ENCODE measurements around the gene GXYLT2. TPM values are rescaled to one million over a fixed set of nuclear protein-coding genes. Genes with fewer than 3 reads are reported as not detected.

The GXYLT2 gene, protein sequence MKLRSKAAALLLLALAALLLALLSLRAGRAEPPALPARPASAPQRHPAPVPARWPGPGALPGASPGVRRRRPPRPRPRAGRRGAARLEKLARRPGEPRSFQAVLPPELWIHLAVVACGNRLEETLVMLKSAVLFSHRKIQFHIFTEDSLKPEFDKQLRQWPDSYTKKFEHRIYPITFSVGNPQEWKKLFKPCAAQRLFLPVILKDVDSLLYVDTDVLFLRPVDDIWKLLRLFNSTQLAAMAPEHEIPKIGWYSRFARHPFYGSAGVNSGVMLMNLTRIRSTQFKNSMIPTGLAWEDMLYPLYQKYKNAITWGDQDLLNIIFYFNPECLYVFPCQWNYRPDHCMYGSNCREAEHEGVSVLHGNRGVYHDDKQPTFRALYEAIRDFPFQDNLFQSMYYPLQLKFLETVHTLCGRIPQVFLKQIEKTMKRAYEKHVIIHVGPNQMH
- total RNA-seq (2014; rRNA removed; shearing (Covaris generic)) = not detected in 2 replicates

DNA sequence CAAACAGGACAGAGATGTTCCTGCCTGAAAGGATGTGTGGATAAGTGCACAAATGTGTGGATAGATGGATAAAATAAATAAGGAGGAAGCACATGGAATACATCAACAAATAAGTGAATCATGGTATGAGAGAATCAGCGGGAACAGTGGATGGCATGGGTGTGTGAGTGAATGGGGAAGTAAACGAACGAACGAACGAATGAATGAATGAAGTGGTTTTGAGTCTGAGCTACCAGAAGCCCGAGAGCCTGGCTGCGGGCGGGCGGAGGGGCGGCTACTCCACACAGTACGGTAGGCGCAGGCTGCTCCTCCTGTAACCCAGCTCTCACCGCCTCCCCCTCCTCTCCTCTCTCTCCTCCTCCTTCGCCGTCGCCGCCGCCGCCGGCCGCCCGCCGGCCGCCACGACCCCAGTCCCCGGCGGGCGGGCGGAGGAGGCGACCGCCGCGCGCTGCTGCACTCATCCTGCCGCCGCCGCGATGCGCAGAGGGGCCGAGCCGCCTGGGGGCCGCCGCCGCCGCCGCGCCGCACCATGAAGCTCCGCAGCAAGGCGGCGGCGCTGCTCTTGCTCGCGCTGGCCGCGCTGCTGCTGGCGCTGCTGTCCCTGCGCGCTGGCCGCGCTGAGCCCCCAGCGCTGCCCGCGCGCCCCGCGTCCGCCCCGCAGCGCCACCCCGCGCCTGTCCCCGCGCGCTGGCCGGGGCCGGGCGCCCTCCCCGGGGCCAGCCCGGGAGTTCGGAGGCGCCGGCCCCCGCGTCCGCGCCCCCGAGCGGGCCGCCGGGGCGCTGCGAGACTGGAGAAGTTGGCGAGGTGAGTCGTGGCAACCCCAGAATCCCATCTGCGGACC is at the start of gene GXYLT2:
Gene GXYLT2 (plus strand): TSS at position 342 of the 841 bp plus-strand sequence. CDS start 188 bp downstream, at position 530.
- peak; percentile 5 for DNase-seq (ENCODE audit: low spot score)

DNA sequence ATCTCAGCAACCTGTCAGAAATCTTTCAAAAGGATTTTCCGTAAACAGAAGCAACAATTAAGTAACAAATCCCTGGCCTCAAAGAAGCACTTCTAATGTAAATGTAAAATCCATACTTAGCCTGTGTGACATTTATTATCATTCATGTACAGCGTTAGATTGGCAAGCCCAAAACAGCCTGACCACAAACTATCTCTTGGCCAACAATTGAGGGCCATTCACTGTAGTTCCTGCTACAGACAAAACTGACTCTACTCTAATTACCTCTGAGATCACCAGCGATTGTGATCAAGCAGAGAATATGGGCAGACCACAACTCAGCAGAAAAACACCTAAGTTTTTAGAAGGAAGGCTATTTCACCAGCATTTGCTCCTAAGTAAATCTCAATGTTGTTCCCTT is 48.8 kb upstream of the GXYLT2 start:
- no peak for DNase-seq (ENCODE audit: low spot score)

DNA sequence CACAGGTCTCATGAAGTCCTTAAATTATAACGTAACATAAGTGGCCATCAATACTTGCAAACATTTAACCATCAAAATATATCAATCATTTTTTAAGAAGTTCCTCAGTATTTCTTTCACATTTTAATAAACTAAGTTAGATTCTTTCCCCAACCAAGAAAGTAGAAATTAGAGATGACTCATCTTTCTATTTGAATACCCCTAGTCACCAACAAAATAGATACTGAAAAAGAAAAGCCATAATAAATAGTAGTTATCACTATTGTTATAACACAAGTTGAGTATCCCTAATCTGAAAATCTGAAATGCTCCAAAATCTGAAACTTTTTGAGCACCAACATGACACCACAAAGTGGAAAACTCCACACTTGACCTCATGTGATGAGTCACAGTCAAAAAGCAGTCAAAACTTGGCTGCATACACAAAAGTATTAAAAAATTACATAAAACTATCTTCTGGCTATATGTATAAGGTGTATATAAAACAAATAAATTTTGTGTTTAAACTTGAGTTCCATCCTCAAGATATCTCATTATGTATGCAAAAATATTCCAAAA is 43.3 kb upstream of the GXYLT2 start:
- DNase-seq (ENCODE audit: low spot score) = no peak

DNA sequence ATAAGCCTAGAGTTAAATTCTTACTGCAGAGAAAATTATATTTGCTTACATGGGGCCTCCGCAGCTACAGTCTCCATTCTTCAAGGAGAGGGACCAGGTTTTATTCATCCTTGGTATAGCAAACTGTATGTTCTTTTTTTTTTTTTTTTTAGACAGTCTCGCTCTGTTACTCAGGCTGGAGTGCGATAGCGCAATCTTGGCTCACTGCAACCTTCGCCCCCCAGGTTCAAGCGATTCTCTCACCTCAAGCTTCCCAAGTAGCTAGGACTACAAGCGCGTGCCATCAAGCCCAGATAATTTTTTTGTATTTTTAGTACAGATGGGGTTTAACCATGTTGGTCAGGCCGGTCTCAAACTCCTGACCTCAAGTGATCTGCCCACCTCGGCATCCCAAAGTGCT is 41.7 kb upstream of the GXYLT2 start:
- no peak for DNase-seq (ENCODE audit: low spot score)

DNA sequence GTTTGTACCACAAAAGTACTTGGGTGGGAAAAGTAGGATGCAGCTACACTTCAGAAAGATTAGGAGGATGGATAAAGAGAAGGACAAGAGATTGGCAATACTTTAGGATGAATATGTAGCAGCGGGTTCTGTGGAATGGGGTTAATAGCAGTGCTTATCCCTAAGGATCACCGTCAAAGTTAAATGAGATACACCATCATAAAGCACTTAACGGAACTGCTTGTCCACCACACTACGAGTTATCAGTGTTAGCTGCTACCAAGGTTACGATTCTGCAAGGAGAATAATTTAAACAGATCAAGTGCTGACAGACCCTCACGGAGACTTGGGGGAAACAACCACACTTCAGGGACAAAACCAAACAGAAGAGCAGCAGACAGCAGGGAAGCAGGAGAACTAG is 40.6 kb upstream of the GXYLT2 start:
- peak; percentile 3 for DNase-seq (ENCODE audit: low spot score)

DNA sequence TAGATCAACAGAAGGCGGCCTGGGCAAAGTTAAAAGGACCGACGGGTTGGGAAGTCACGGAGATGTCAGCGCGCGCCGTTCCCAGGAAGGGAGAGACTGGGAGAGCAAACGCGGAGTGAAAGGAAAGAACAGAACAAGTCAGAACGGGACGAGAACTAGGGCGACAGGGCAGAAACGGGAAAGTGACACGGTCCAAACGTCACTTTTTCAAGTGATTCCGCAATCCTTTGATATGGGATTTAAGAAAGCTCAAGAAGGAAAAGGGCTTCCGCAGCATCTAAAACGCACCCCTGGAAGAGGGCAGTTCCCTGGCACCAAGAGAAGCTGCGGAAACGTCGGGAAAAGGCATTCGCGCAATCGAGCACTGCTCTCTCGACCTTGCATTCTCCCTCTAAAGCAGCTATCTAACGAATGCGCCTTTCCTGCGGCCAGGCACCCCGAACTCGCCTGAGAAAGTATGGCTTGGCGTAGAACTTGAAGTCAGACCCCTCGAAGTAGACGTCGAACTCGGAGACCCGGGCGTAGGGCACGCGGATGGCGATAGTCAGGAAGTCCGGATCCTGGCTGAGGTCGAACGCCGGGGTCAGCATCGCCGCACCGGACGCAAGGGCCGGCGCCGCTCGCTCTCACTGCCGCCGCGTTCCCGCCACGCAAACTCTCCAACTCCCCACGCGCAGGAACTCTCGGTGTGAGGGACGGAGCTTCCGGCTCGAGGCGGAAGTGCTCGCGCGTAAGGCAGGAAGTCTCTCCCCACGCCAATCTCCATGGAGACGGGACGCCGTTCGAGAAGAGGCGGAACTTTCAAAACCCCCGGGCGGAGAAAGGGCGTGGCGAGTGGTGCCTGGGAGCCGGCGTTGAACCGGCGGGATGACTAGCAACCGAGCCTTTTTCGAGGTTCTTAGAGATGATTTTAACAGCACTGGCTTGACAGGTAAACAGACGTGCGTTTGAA is 39.8 kb upstream of the GXYLT2 start, which contains the start of gene SHQ1:
Gene SHQ1 (minus strand): TSS at position 695 of the 952 bp plus-strand sequence. CDS start 105 bp downstream, at position 590.
- DNase-seq (ENCODE audit: low spot score) = peak; percentile 89

DNA sequence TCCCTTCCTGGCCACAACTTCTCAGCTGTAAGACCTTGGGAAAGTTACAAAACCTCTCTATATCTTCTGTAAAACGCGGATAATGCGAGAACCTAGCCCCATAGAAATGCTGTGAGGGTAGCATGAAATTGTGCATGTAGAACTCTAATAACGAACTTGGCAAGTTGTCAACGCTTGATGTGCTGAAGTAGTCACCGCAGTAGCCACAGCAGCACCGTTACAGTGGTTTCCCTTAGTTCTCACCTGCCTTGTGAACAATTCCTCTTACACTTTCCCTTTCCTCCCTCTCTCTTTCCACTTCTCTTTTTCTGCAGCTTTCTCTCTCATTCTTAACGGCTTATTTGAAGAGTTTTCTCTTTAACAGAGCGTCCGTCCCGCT is 39.2 kb upstream of the GXYLT2 start:
- no peak for DNase-seq (ENCODE audit: low spot score)

DNA sequence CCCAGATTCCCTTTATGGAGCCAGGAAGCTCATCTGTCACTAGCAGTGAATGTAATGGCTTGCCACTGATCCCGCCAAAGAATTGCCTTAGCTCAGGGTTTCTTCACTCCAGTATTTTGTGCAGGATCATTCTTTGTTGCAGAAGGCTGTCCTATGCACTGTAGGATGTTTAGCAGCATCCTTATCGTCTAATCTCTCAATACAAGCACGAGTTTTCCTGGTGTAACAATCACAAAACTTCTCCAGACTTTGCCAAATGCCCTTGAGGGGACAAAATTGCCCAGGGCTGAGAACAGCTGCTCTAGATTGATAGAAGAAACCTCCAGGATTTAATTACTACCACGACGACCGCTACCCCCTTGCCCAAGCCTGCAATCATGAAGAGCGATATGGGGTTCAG is 32.8 kb upstream of the GXYLT2 start:
- DNase-seq (ENCODE audit: low spot score) = no peak

DNA sequence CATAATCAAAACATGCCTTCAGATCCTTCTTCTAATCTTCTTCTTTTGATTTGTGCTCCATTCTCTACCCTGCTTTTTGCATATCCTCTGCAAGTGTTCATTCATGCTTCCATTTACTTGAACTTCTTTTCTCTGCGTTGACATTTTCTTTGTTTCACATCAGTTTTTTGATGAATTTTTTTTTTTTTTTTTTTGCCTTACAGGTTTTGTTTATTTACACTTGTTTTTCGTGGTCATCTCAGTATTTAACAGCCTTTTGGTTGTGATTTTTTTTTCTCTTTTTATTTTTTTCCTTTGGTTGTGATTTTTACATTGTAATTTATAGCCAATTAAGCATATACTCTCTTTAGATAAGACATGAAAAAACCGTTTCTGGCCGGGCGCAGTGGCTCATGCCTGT is 27.8 kb upstream of the GXYLT2 start:
- DNase-seq (ENCODE audit: low spot score) = no peak

DNA sequence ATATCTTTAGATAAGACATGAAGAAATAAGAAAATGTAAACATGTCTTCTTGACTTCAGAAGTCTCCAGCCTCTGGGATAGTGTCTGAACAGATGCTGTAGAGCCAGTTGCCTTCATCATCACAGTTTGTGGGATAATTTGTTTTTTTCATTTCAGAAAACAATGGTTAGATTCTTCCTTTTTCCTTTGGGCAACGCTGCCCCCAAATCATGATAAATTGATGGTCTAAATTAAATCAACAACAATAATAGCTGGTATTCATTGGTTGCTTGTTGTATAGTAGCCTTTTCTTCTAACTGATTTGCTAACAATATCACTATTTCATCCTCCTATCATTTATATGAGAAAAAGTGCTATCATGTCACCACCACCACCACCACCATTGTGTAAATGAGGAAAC is 27.0 kb upstream of the GXYLT2 start:
- no peak for DNase-seq (ENCODE audit: low spot score)

DNA sequence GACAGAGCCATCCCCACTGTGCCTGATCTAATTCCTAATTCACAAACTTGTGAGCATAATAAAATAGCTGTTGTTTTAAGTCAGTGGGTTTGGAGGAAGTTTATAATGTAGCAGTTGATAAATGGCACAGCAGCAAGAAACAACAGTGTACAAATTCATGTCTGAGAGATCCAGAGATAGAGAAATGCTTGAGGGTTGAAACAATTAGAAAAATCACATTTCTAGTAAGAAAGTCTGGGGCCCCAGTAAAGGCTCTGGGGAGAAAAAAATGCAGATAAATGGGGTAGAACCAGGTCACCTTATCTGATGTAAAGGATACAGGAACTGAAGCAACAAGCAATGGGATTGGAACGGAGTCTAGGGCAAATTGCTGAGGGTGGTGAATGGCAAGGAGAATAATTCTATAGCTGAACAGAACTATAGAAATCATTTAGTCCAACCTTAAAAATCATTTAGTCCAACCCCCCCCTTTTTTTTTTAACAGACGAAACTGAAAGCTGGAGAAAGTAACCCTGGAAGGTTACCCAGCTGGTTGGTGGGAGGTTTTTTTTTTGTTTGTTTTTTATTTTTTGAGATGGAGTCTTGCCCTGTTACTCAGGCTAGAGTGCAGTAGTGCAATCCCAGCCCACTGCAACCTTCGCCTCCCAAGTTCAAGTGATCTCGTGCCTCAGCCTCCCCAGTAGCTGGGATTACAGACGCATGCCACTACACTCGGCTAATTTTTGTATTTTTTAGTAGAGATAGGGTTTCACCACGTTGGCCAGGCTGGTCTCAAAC is 25.3 kb upstream of the GXYLT2 start:
- DNase-seq (ENCODE audit: low spot score) = no peak

DNA sequence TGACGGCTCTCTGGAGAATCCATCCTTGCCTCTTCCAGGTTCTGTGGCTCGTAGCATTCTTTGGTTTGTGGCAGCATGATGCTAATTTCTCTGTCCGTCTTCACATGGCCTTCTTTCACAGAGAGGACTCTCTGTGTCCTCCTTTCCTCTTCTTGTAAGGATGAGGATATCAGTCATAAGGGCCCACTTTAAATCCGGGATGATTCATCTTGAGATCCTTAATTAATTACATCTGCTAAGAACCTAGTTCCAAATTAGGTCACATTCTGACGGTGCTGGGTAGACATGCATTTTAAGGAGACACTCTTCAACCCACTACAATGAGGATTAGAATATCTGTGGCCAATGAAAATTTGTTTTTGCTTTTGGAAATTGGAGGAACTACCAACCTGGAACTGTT is 15.7 kb upstream of the GXYLT2 start:
- DNase-seq (ENCODE audit: low spot score) = no peak

DNA sequence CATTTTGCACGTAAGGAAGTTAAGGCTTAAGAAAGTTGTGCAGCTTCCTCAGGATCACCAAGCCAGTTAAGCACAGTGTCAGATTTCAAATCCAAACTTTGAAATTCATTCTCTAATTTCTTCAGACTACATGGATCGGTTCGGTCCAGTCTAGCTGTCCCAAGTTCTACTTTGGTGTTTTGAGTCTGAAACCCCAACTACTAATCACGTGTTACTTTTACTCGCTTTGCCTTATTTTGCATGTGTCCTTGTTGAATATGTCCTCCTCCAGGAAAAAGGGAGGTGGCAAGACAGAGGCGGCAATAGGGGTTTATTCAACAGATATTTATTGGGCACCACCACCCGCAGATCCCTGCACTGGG is 522 bp upstream of the GXYLT2 start:
- DNase-seq (ENCODE audit: low spot score) = no peak

DNA sequence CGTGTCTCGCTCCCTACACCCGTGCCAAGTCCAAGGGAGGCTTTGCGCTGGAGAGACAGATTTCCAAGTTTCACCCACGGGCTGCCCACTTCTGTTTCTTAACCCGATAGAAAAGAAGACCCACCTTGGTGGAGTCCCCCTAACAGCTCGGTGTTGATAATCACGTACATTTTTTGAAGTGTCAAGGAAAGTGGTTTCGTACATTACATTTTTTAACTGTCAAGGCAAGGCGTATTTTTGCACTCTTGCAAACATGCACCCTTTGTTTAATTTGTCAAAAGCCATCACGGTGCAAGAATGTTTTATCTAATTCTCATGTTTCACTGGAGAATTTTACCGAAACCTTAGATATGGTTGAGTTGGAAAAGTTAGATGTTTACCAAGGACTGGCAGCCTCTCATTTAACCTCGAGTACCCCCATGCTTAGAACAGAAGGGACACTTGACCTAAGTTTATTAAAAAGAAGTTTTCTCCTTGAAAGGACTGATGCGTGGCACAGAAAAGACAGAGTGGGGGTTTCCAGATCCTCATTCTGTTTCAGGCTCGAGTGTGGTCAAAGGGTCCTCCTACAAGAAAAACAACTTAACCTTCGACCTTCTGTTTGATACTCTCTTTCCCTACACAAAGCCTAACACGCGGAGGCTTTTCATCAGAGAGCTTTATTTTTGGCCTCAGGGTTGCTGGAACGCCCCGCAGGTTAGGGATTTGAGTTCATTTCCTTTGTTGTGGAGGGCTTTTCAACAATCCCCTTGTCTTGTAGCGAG is 882 bp downstream of the GXYLT2 start:
- no peak for DNase-seq (ENCODE audit: low spot score)

DNA sequence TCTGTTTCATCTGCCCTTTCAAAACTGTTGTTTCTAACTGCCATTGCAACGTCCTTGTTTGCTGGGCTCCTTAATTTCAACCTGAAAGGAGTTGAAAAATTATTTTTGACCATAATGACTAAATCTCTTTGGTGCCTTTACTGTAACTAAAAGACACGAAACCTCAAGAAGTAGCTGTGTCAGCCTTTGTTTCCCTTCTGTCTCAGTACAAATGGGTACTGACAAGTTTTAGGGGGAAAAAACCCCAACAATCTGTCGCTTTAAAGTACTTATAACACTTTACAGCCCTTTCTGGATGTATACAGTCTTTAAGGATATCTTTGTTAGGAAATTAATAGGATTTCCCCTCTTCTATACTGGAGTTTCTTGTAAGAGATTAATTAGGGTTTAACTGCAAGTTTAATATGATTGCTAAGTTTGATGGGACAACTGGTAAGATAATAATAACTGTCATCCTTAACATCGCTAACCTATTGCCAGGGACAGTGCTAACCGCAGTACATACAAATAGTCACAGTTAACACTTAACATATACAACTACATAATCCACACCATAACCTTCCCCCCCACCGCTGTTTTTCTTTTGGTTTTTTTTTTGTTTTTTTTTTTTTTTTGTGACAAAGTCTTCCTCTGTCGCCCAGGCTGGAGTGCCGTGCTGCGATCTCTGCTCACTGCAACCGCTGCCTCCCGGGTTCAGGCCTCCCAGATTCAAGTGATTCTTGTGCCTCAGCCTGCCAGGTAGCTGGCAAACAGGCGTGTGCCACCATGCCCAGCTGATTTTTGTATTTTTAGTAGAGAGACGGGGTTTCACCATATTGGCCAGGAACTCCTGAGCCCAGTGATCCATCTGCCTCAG is 1.7 kb downstream of the GXYLT2 start:
- no peak for DNase-seq (ENCODE audit: low spot score)

DNA sequence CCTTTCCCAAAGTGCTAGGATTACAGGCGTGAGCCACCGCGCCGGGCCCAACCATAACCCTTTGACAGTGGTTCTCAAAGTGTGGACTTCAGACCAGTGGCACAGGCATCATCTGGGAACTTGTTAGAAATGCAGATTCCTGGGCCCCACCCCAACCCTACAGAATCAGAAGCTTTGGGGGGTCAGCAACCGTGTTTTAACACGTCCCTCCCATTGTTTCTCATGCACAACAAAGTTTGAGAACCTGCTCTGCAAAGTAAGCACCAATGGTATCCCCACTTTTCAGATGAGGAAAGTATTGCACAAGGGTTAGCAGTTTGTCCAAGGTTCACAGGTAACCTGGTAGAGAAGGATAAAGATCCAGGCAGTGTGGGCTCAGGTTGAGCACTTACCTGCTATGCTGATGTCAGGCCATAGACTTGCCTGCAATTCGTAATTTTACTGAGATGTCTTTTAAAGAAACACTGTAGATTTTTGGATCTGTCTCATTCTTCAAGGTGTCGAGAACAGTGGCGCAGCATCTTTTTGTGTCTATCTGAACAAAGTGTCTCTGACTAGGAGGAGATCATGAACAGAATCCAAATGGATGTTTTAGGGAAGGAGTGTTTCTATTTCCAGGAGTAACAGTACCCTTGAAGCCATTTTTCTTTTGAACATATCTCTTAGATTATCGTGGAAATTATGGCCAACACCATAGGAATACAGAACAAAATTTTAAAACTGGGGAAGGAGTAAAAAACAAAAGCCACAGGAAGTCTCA is 2.5 kb downstream of the GXYLT2 start:
- no peak for DNase-seq (ENCODE audit: low spot score)

DNA sequence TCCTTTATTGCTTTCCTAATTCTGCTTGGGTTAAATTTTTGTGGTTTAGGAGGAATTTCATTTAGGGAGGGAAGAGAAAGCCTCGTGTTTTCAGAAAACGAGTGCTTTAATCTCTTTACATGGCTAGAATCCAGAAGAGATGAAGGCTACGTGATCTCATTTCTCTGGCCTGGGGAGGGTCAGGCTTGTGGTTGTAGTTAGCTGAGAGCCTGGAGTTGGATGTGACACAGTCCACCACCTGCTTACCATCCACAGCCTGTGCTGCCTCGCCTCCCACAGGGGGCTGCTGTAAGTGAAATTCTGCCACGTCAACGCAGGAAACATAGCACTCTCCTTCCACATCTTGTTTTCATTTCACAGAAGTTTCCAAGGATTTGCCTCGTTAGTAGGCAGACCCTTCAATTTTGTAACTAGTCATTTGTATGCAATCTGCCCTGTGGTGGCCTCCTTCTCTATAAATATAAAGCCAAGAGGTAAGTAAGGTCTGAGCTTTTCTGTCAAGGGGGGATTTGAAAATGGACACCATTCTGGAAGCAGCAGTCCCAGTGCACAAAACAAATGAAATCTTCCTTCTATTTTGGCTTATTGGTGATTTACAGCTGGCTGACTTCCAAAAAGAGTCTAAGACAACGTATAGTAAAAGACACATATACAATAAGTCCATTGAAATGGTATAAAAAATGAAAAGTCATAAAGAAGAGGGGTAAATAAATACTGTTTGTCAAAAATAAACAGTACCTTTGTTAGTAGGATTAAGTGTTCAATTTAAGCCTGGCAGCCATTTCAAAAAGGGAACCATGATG is 3.4 kb downstream of the GXYLT2 start:
- DNase-seq (ENCODE audit: low spot score) = no peak

Data from HT-29 (cell line).